HG03575 (cell line): Measurements from ENCODE around the gene DICER1.

ENCODE experiments used
- ATAC-seq: cut with Tn5 transposase; IDR thresholded peaks from one replicate; pipeline ENCODE4 v1.9.1; 2021; ENCODE audit not compliant: unreplicated experiment, insufficient number of reproducible peaks, low FRiP score; ENCODE audit errors: extremely low read depth

The DICER1 gene

GRCh38 chr14:95132760-95133159 is 24.6 kb downstream of the DICER1 start:
- ATAC-seq, result no peak

- ATAC-seq, result no peak
These were observed 26.8 kb downstream of the DICER1 start for GRCh38 chr14:95130549-95130948.

GRCh38 chr14:95128140-95128539 is 29.2 kb downstream of the DICER1 start:
- no peak for ATAC-seq

GRCh38 chr14:95127531-95127911 is 29.8 kb downstream of the DICER1 start:
- no peak for ATAC-seq

- ATAC-seq, result no peak
These were observed 30.3 kb downstream of the DICER1 start for GRCh38 chr14:95126906-95127530.

- no peak for ATAC-seq
These were observed 31.4 kb downstream of the DICER1 start for GRCh38 chr14:95125915-95126314.

GRCh38 chr14:95125221-95125620 is 32.1 kb downstream of the DICER1 start:
- no peak for ATAC-seq

GRCh38 chr14:95123891-95124579 is 33.3 kb downstream of the DICER1 start:
- ATAC-seq, result no peak

GRCh38 chr14:95122621-95122945 is 34.7 kb downstream of the DICER1 start:
- no peak for ATAC-seq

GRCh38 chr14:95121911-95122620 is 35.3 kb downstream of the DICER1 start:
- ATAC-seq, result no peak

- no peak for ATAC-seq
These were observed 38.0 kb downstream of the DICER1 start for GRCh38 chr14:95119336-95119735.

- ATAC-seq, result no peak
These were observed 39.2 kb downstream of the DICER1 start for GRCh38 chr14:95117937-95118721.

- no peak for ATAC-seq
These were observed 43.9 kb downstream of the DICER1 start for GRCh38 chr14:95113476-95113875.

- no peak for ATAC-seq
These were observed 45.7 kb downstream of the DICER1 start for GRCh38 chr14:95111507-95112164.

- ATAC-seq, result no peak
These were observed 47.2 kb downstream of the DICER1 start for GRCh38 chr14:95110178-95110577.

- ATAC-seq, result no peak
These were observed 49.6 kb downstream of the DICER1 start for GRCh38 chr14:95107711-95108110.

GRCh38 chr14:95106971-95107370 is 50.4 kb downstream of the DICER1 start:
- ATAC-seq, result no peak

GRCh38 chr14:95104911-95105310 is 52.4 kb downstream of the DICER1 start:
- no peak for ATAC-seq

GRCh38 chr14:95102680-95103044 is 54.7 kb downstream of the DICER1 start:
- ATAC-seq, result no peak
